ENCODE measurements around the gene RPL10A. TPM values are rescaled to one million over a fixed set of nuclear protein-coding genes. Genes with fewer than 3 reads are reported as not detected.
"Not testable (repeated sequence)": the region's sequence is repeated elsewhere in the genome, so short reads cannot be mapped to it uniquely, and the experiment has no call there.

Gene RPL10A
- total RNA-seq = 1,000 to 10,000 TPM; 1,373 to 1,398 TPM

DNA sequence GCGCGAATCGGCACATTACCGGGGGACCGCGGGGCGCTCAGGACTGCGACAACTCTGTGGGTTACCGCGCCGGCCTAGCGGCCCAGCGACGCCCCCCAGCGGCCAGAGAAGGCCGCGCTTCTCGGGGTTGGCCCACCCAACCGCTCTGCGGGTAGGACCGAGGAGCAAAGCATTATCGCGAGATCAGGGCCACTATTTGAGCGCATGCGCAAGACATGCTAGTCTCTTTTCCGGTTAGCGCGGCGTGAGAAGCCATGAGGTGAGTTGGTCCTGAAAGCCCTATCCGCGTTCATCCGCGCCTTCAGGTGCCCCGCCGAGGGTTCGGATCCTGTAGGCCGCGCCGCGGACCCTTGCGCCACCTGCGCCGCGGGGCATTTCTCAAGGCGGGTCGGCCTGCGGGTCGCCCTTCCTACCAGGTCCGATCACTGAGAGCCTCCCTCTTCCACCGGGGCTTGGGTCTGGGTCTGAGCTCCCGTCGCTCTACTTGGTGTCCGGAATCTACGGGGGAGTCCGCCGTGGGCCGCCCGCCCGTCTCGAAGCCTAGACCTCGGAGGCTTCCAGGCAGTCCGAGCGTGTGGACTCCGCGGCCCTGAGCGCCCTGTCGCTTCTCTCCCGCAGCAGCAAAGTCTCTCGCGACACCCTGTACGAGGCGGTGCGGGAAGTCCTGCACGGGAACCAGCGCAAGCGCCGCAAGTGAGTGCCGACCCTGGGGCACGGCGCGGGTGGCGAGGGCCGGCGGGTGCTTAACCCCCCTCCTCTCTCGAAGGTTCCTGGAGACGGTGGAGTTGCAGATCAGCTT is at the start of gene RPL10A:
Gene RPL10A, plus strand, starts transcription at position 221 of the 799 bp plus-strand sequence. Its CDS starts 34 bp downstream, at position 255.
- Mint-ChIP-seq H3K4me3 (peak within 1 kb of the TSS; percentile 97), H3K27ac (peak within 1 kb of the TSS; percentile 99), H3K27me3 (no peaks in the 10 kb centered on the region), H3K9me3 (no peaks in the 10 kb centered on the region), H3K36me3 (peaks cover 37% of the 10 kb centered on the region), H3K4me1 (peaks cover 36% of the 10 kb centered on the region)
- DNase-seq = peak; percentile 95
- POLR2A ChIA-PET = interaction anchor here (0.9 to 3.4 kb wide), 12 partner anchors 10 to 209 kb away, joined by 3 to 13 read pairs (median 6); partner anchors contain the start of genes DEF6, FANCE, PPARD and ZNF76
- peak; percentile 90 for ATAC-seq (ENCODE audit: low read depth)

- H3K9me3 Mint-ChIP-seq = no peaks in the 10 kb centered on the region
- H3K27ac Mint-ChIP-seq = peak overlapping the region; percentile 96
- peak overlapping the region; percentile 46 for H3K4me3 Mint-ChIP-seq
- H3K4me1 Mint-ChIP-seq = peaks cover 48% of the 10 kb centered on the region
- DNase-seq = no peak
- peak; percentile 68 for ATAC-seq (ENCODE audit: low read depth)
- peaks cover 28% of the 10 kb centered on the region for H3K36me3 Mint-ChIP-seq
- POLR2A ChIA-PET = interaction anchor here (0.8 to 1.8 kb wide), 10 partner anchors 8 to 118 kb away, joined by 3 to 11 read pairs (median 4); partner anchors contain the start of genes FANCE and RPL10A
- H3K27me3 Mint-ChIP-seq = no peaks in the 10 kb centered on the region
Observed at GRCh38 chr6:35419417-35419816, 48.8 kb upstream of the RPL10A start.

GRCh38 chr6:35419961-35420360 is 48.2 kb upstream of the RPL10A start:
- Mint-ChIP-seq H3K4me3 (peak overlapping the region; percentile 46), H3K36me3 (peaks cover 23% of the 10 kb centered on the region), H3K4me1 (peaks cover 42% of the 10 kb centered on the region), H3K27me3 (no peaks in the 10 kb centered on the region), H3K9me3 (no peaks in the 10 kb centered on the region), H3K27ac (peak overlapping the region; percentile 96)
- ATAC-seq (ENCODE audit: low read depth) (no peak), DNase-seq (no peak)
- POLR2A ChIA-PET = interaction anchor here (0.5 to 1.8 kb wide), 10 partner anchors 9 to 119 kb away, joined by 3 to 11 read pairs (median 5); partner anchors contain the start of genes FANCE and RPL10A

DNA sequence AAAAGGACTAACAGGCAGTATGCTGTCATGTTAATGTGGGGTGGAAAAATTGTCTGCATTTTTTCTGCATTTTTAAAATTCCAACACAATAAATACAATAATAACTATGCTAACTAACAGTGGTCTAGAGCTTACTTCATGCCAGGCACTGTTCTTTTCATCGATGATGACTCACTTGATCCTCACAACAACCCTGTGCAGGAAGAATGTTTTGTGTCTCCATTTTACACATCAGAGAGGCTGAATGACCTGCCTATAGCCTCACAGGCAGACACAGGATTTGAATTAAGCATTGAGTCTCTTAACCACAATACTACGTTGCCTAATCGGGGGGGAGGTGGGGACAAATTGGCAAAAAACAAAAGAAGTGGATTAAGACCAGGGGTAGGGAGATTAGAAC is 42.9 kb upstream of the RPL10A start:
- H3K27ac Mint-ChIP-seq = no peak overlapping the region
- POLR2A ChIA-PET = no interaction called here

DNA sequence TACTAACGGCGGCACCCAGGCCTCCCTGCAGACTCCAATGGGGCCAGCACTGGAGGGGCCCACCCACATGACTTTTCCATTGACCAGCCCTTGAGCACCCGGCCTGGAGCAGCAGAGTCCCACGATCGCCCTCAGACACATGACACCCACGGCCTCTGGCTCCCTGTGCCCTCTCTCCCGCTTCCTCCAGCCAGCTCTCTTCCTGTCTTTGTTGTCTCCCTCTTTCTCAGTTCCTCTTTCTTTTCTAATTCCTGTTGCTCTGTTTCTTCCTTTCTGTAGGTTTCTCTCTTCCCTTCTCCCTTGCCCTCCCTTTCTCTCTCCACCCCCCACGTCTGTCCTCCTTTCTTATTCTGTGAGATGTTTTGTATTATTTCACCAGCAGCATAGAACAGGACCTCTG is 42.1 kb upstream of the RPL10A start:
- peak overlapping the region; percentile 48 for H3K27ac Mint-ChIP-seq
- POLR2A ChIA-PET = no interaction called here
- H3K4me3 Mint-ChIP-seq = no peak overlapping the region
- H3K36me3 Mint-ChIP-seq = peaks cover 39% of the 10 kb centered on the region
- peaks cover 8% of the 10 kb centered on the region for H3K9me3 Mint-ChIP-seq
- DNase-seq (no peak), ATAC-seq (ENCODE audit: low read depth) (no peak)
- H3K27me3 Mint-ChIP-seq = no peaks in the 10 kb centered on the region
- H3K4me1 Mint-ChIP-seq = peaks cover 5% of the 10 kb centered on the region

More for the DNA sequence above, 42.9 kb upstream of the RPL10A start:
- no peaks in the 10 kb centered on the region for H3K27me3 Mint-ChIP-seq
- peaks cover 42% of the 10 kb centered on the region for H3K36me3 Mint-ChIP-seq
- no peak overlapping the region for H3K4me3 Mint-ChIP-seq
- peaks cover 5% of the 10 kb centered on the region for H3K4me1 Mint-ChIP-seq
- peaks cover 8% of the 10 kb centered on the region for H3K9me3 Mint-ChIP-seq
- ATAC-seq (ENCODE audit: low read depth) (no peak), DNase-seq (no peak)

DNA sequence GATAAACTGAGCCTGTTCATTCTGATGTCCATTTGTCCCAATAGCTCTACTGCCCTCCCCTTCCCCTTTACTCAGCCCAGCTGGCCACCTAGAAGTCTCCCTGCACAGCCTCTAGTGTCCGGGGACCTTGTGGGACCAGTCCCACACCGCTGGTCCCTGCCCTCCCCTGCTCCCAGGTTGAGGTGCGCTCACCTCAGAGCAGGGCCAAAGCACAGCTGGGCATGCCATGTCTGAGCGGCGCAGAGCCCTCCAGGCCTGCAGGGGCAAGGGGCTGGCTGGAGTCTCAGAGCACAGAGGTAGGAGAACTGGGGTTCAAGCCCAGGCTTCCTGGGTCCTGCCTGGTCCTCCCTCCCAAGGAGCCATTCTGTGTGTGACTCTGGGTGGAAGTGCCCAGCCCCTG is 40.8 kb upstream of the RPL10A start:
- Mint-ChIP-seq H3K4me1 (peaks cover 5% of the 10 kb centered on the region), H3K27me3 (no peaks in the 10 kb centered on the region), H3K4me3 (no peak overlapping the region), H3K27ac (no peak overlapping the region), H3K9me3 (peaks cover 8% of the 10 kb centered on the region), H3K36me3 (peaks cover 37% of the 10 kb centered on the region)
- POLR2A ChIA-PET = no interaction called here
- DNase-seq = no peak
- no peak for ATAC-seq (ENCODE audit: low read depth)

DNA sequence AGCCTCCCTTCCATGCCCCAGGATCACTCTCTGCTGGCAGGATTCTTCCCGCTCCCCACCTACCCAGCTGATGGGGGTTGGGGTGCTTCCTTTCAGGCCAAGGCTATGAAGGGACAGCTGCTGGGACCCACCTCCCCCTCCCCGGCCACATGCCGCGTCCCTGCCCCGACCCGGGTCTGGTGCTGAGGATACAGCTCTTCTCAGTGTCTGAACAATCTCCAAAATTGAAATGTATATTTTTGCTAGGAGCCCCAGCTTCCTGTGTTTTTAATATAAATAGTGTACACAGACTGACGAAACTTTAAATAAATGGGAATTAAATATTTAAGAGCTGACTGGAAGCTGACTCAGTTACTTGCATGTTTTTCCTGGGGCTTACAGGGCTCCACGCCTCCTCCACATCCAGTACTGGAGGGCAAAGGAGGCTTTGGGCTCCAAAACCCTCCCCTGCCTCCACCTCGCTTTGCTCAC is 40.3 kb upstream of the RPL10A start:
- peaks cover 37% of the 10 kb centered on the region for H3K36me3 Mint-ChIP-seq
- peaks cover 8% of the 10 kb centered on the region for H3K9me3 Mint-ChIP-seq
- no peak for ATAC-seq (ENCODE audit: low read depth)
- no peaks in the 10 kb centered on the region for H3K27me3 Mint-ChIP-seq
- no peak overlapping the region for H3K27ac Mint-ChIP-seq
- no peak overlapping the region for H3K4me3 Mint-ChIP-seq
- POLR2A ChIA-PET = no interaction called here
- H3K4me1 Mint-ChIP-seq = peaks cover 5% of the 10 kb centered on the region
- no peak for DNase-seq

DNA sequence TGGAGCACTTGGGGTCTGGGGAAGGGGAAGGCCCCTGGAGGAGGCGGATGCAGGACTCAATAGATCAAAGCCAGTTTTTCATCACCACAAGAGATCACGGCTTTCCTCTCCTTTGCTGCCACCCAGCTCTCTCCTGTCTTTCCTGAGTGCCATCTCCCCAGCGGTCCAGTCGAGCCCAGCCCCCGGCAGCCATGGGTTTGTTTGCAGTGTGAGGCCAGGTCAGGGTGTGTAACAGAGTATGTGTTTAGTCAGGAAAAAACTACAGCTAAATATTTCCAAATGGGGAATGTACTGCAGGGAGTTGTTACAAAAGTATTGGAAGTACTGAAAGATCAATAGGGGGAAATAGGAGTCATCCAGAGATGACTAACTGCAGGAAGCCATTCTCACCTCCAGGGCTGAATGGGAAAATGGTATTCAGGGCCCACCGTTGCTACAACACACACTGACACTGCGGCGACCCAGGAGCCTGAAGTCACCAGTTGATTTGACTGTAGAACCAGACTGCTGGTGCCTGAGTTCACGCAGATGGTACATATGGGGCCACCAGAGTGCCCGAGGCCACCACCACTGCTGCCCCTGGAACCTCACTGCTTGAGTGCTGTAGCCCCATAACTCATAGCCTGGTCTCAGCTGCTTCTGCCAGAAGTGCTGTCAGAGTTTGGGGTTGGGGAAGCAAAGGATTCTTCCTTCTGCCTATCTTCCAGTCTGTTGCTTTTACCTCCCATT is 39.6 kb upstream of the RPL10A start:
- Mint-ChIP-seq H3K36me3 (peaks cover 37% of the 10 kb centered on the region), H3K9me3 (peaks cover 8% of the 10 kb centered on the region), H3K27me3 (no peaks in the 10 kb centered on the region), H3K27ac (no peak overlapping the region), H3K4me1 (peaks cover 5% of the 10 kb centered on the region), H3K4me3 (no peak overlapping the region)
- POLR2A ChIA-PET = no interaction called here
- DNase-seq = no peak
- no peak for ATAC-seq (ENCODE audit: low read depth)

DNA sequence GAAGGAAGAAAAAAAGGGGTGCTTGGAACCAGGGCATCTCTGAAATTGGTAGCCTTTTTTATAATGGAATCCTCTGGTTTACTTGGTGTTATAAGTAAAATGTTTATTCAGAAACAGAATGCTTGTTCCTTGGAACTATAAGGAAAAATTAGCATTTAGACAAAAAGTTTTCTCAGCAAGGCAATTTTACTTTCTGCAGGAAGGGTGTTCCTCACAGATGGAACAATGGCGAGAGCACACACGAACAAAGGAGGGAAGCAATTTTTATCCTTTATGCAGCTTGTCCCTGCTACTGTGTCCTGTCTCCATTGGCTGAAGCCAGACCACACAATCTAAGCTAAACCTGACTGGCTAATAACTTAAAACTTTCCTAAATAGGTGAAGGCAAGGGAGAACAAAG is 38.7 kb upstream of the RPL10A start:
- Mint-ChIP-seq H3K36me3 (peaks cover 37% of the 10 kb centered on the region), H3K27me3 (no peaks in the 10 kb centered on the region), H3K4me3 (no peak overlapping the region), H3K9me3 (peaks cover 8% of the 10 kb centered on the region), H3K4me1 (peaks cover 5% of the 10 kb centered on the region), H3K27ac (no peak overlapping the region)
- DNase-seq = no peak
- POLR2A ChIA-PET = no interaction called here
- ATAC-seq (ENCODE audit: low read depth) = no peak

DNA sequence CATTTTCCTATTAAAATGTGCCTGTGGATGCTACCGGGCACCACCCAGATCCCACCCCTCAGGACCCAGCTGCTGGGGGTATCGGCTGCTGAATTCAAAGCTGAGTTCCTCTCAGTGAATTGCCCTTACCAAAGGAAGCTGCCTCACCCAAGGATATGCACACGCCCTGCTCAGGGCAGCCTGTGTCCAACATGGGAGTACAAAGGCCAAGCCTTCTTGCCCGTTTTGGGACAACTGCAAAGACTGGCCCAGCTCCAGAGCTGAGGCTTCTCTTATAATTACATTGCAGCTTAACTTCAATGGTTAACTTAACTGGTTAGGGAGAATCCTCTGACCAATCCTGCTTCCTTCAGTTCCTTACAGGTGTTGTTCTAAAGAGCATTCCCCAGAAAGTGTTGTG is 35.9 kb upstream of the RPL10A start:
- DNase-seq = no peak
- POLR2A ChIA-PET = interaction anchor here (0.6 kb wide), 1 partner anchor 357 kb away, joined by 4 read pairs; no protein-coding TSS in a partner anchor
- peaks cover 23% of the 10 kb centered on the region for H3K36me3 Mint-ChIP-seq
- no peak for ATAC-seq (ENCODE audit: low read depth)
- H3K9me3 Mint-ChIP-seq = peaks cover 8% of the 10 kb centered on the region
- no peak overlapping the region for H3K4me3 Mint-ChIP-seq
- H3K4me1 Mint-ChIP-seq = no peaks in the 10 kb centered on the region
- no peaks in the 10 kb centered on the region for H3K27me3 Mint-ChIP-seq
- no peak overlapping the region for H3K27ac Mint-ChIP-seq

DNA sequence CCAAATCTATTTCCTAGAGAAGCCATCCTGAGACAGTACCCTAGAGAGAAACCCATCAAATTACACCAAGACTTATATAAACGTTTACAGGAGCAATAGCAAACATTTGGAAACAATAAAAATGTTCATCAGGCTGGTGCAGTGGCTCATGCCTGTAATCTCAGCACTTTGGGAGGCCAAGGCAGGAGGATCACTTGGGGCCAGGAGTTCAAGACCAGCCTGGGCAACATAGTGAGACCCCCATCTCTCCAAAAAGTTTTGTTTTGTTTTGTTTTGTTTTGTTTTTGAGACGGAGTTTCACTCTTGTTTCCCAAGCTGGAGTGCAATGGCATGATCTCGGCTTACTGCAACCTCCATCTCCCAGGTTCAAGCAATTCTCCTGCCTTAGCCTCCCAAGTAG is 35.5 kb upstream of the RPL10A start:
- ATAC-seq (ENCODE audit: low read depth); DNase-seq; H3K4me1 Mint-ChIP-seq; H3K27me3 Mint-ChIP-seq; H3K4me3 Mint-ChIP-seq; H3K27ac Mint-ChIP-seq; H3K9me3 Mint-ChIP-seq; POLR2A ChIA-PET: not testable (repeated sequence)
- H3K36me3 Mint-ChIP-seq = peaks cover 21% of the 10 kb centered on the region

DNA sequence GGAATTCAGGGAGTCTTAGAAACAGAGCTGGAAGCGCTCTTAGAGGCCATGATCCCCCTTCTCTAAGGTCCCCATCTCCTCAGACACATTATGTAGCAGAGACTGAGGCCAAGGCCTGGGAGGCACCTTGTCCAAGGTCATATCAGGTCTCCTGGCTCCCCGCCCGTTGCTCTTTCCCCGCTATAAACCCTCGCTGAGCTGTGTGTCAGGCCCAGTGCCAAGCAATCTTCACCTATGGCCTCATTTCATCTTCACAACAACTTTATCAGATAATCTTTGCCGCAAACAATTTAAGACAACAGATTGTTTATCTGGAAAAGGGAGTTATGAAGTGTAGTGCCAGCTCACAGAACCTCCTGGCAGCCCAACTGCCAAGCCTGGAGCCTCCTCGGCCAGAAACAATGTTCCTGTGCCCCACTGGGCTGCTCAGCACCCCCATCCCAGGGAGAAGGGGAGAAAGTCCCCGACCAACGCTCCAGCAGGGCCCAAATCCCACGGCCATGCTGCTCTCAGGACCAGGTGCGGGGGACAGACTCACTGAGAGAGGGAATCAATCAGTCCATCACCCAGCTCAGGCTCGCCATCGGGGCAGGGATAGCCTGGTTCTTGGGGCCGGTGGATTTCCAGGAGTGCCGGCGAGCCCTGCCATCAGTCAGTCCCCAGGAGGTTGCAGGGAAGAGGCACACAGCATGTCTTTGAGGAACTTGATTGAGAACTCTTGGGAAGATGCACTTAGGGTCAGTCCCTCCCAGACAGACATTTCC is 32.9 kb upstream of the RPL10A start:
- Mint-ChIP-seq H3K9me3 (no peaks in the 10 kb centered on the region), H3K36me3 (peaks cover under 1% of the 10 kb centered on the region), H3K27ac (no peak overlapping the region), H3K27me3 (no peaks in the 10 kb centered on the region), H3K4me3 (no peak overlapping the region), H3K4me1 (no peaks in the 10 kb centered on the region)
- DNase-seq (no peak), ATAC-seq (ENCODE audit: low read depth) (no peak)
- POLR2A ChIA-PET = interaction anchor here (1.2 kb wide), 1 partner anchor 14 kb away, joined by 5 read pairs; no protein-coding TSS in a partner anchor
